Cardiac muscle cell (in vitro differentiated cells and primary cell): ENCODE measurements around the gene TMPRSS13. TPM values are rescaled to one million over a fixed set of nuclear protein-coding genes. Genes with fewer than 3 reads are reported as not detected.

ENCODE experiments used
- DNase-seq, 2 donors: peaks; one replicate each; pipeline versions ENCODE4 v3.0.0 to v3.0.0-alpha.2; 2010 to 2017; ENCODE audit warnings: low read depth in 1 of 2, low spot score in 1 of 2
- H3K27ac ChIP-seq: fragments of 200-600 bp; sonication (generic); 2 replicates; pipeline ENCODE4 v1.5.1; 2016
- H3K27me3 ChIP-seq: fragments of 200-600 bp; sonication (generic); 2 replicates; pipeline ENCODE4 v1.6.0; 2016; ENCODE audit warnings: control low read depth
- H3K36me3 ChIP-seq: fragments of 200-600 bp; sonication (generic); 2 replicates; pipeline ENCODE4 v1.5.1; 2016; ENCODE audit warnings: control low read depth
- H3K4me1 ChIP-seq: fragments of 200-600 bp; sonication (generic); 2 replicates; pipeline ENCODE4 v1.8.1; 2017; ENCODE audit warnings: low read depth, mild to moderate bottlenecking, mixed run types
- H3K4me3 ChIP-seq: fragments of 200-600 bp; sonication (generic); 2 replicates; pipeline ENCODE4 v1.5.1; 2016; ENCODE audit warnings: mild to moderate bottlenecking
- H3K9me3 ChIP-seq: fragments of 200-600 bp; sonication (generic); 2 replicates; pipeline ENCODE4 v1.5.1; 2017; ENCODE audit warnings: low read depth, mild to moderate bottlenecking, control low read depth
- polyA plus RNA-seq: library from polyadenylated mRNA; unstranded; fragments of >200 nt; fragmentation: Nextera tagmentation; extraction: Ambion mirVana; gene quantifications from 2 replicates; pipeline ENCODE4 v1.2.1, GENCODE V29; 2016
- total RNA-seq: library from RNA; depleted of rRNA; stranded (reverse); fragments of >200 nt; gene quantifications from 2 replicates; pipeline ENCODE4 v1.2.3, GENCODE V29; 2016
- TF ChIP-seq, protein P1 (sequence below): IDR thresholded peaks from 2 replicates; pipeline ENCODE4 v1.5.1; 2012; ENCODE audit warnings: low read depth, mild to moderate bottlenecking, low read length

TMPRSS13 gene
- total and polyA plus RNA-seq, 2 experiments from 2014 or later = 0.40 to 0.66 TPM

DNA sequence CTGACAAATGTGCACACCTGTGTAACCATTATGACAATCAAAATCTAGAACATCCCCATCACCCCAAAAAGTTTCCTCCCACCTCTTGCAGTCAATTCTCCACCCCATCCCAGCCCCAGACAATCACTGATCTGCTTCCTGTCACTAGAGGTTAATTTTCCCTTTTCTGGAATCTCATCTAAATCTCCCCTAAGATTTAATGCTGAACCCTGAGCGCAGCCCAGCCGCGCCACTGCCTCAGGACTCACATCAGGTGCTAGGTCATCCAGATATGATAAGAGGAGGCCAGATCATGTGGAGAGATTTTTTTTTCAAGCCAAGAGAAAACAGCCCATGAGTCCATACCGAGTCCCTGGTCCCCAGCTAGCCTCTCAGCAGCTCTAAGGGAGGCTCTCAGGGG, 4.3 kb upstream of the TMPRSS13 start:
- no peak overlapping the region for H3K27ac ChIP-seq
- no peaks in the 10 kb centered on the region for H3K36me3 ChIP-seq
- DNase-seq = no peak
- H3K9me3 ChIP-seq = no peaks in the 10 kb centered on the region
- TF ChIP-seq, protein P1, sequence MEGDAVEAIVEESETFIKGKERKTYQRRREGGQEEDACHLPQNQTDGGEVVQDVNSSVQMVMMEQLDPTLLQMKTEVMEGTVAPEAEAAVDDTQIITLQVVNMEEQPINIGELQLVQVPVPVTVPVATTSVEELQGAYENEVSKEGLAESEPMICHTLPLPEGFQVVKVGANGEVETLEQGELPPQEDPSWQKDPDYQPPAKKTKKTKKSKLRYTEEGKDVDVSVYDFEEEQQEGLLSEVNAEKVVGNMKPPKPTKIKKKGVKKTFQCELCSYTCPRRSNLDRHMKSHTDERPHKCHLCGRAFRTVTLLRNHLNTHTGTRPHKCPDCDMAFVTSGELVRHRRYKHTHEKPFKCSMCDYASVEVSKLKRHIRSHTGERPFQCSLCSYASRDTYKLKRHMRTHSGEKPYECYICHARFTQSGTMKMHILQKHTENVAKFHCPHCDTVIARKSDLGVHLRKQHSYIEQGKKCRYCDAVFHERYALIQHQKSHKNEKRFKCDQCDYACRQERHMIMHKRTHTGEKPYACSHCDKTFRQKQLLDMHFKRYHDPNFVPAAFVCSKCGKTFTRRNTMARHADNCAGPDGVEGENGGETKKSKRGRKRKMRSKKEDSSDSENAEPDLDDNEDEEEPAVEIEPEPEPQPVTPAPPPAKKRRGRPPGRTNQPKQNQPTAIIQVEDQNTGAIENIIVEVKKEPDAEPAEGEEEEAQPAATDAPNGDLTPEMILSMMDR = no peak
- peaks cover 20% of the 10 kb centered on the region for H3K4me1 ChIP-seq
- no peak overlapping the region for H3K4me3 ChIP-seq
- H3K27me3 ChIP-seq = no peaks in the 10 kb centered on the region

DNA sequence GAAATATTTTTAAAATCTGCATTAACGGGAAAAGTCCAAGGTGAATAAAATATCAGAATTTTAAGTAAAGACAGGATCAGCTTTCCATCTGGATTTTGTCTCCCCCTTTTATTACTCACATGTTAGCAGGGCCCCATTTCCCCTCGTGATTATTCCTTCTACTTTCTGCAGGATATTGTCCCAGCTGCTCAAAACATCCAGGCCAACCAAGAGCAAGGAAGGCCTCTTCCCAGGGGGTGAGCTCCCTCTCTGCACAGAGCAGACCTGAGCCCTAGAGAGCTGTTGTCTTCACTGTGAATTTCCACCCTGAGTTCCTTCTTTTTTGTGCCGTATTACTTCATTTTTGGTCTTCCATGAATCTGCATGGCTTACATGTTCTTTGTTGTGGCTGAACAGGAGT, 3.7 kb upstream of the TMPRSS13 start:
- Histone ChIP-seq H3K4me3 (no peak overlapping the region), H3K27ac (no peak overlapping the region), H3K4me1 (peaks cover 20% of the 10 kb centered on the region), H3K9me3 (no peaks in the 10 kb centered on the region), H3K36me3 (no peaks in the 10 kb centered on the region), H3K27me3 (no peaks in the 10 kb centered on the region)
- TF ChIP-seq, protein P1 = no peak
- no peak for DNase-seq

DNA sequence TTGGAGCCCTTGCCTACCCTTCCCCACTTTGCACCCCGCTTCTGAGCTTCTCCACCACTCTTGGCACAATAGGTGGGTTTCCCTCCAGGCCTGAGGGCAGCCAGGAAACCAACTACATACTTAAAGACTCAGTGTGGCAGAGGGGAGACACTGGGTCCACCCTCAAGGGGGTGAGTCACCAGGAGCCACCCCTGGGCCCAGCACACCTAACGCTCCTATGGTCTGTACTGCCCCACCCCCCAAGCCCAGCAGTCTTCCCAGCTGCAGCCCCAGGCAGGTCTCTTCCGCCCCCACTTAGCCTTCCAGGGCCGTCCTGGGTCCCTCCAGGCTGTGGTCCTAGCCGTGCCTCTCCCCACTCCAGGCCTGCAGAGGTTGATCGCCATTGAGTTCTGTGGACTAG, 3.2 kb upstream of the TMPRSS13 start:
- DNase-seq = no peak
- TF ChIP-seq, protein P1 = no peak
- peaks cover 16% of the 10 kb centered on the region for H3K4me1 ChIP-seq
- no peak overlapping the region for H3K4me3 ChIP-seq
- H3K27me3 ChIP-seq = no peaks in the 10 kb centered on the region
- H3K9me3 ChIP-seq = no peaks in the 10 kb centered on the region
- no peaks in the 10 kb centered on the region for H3K36me3 ChIP-seq
- H3K27ac ChIP-seq = no peak overlapping the region

DNA sequence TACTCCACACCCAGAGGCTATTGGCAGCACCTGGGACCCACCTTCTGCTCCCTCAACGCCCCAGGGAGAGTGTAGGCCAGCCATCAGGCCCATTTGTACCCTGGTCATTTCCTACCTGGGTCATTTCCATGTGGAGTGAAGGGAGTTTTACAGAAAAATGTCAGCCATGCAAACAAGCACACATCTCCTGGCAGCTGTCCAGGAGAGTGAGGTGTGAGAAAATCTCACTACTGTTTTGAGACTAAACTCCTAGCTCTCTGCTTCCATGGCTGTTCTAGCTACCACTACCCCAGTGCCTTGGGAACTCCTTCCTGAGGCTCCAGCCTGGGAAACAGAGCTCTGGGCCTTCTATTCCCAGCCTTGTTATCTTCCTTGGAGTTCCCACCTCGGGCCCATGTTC, 2.8 kb upstream of the TMPRSS13 start:
- TF ChIP-seq, protein P1 = no peak

DNA sequence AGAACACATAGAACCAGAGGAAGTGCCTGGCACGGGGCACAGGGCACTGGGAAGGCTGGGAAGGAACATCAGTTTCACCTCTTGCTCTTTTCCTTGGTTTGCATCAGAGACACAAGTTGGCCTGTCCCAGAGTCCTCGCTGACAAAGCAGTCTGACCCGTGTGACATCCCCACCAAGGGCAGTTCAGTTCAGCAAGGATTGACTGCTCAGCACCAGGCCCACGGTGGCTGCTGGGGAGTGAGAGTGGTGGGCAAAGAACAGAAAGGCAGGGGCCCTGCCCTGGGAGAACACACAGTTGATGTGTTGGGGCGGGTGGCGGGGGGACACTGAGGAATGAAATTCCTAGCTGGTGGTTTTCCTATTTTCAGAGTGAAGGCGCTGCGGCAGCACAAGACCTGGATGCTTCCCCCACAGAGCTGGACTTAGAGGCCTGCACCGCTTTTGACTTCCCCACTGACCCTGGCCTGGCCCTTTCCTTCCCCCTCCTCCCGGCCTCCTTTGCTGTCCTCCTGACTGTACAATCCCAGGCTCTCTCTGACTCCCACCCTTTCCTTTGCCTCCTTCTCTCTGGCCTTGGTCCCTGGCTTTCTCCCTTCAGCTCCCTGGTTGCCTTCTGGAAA, 2.2 kb upstream of the TMPRSS13 start:
- Histone ChIP-seq H3K9me3 (no peaks in the 10 kb centered on the region), H3K4me3 (no peak overlapping the region), H3K4me1 (peaks cover 10% of the 10 kb centered on the region), H3K27me3 (no peaks in the 10 kb centered on the region), H3K36me3 (no peaks in the 10 kb centered on the region), H3K27ac (no peak overlapping the region)
- DNase-seq = no peak
- TF ChIP-seq, protein P1 = no peak

More for the DNA sequence above, 2.8 kb upstream of the TMPRSS13 start:
- H3K27me3 ChIP-seq = no peaks in the 10 kb centered on the region
- no peak overlapping the region for H3K4me3 ChIP-seq
- no peaks in the 10 kb centered on the region for H3K9me3 ChIP-seq
- peaks cover 11% of the 10 kb centered on the region for H3K4me1 ChIP-seq
- peak in 1 of 2 donors; percentile 40 for DNase-seq
- no peaks in the 10 kb centered on the region for H3K36me3 ChIP-seq
- H3K27ac ChIP-seq = no peak overlapping the region
